ENCODE data around the gene IPO4. TPM values are rescaled to one million over a fixed set of nuclear protein-coding genes. Genes with fewer than 3 reads are reported as not detected.

IPO4 gene
- total and polyA plus RNA-seq, 2 of the 13 experiments (the other 11 are each of a cell fraction or from before 2014, with no cell fraction given) = 39.0 to 179 TPM

DNA sequence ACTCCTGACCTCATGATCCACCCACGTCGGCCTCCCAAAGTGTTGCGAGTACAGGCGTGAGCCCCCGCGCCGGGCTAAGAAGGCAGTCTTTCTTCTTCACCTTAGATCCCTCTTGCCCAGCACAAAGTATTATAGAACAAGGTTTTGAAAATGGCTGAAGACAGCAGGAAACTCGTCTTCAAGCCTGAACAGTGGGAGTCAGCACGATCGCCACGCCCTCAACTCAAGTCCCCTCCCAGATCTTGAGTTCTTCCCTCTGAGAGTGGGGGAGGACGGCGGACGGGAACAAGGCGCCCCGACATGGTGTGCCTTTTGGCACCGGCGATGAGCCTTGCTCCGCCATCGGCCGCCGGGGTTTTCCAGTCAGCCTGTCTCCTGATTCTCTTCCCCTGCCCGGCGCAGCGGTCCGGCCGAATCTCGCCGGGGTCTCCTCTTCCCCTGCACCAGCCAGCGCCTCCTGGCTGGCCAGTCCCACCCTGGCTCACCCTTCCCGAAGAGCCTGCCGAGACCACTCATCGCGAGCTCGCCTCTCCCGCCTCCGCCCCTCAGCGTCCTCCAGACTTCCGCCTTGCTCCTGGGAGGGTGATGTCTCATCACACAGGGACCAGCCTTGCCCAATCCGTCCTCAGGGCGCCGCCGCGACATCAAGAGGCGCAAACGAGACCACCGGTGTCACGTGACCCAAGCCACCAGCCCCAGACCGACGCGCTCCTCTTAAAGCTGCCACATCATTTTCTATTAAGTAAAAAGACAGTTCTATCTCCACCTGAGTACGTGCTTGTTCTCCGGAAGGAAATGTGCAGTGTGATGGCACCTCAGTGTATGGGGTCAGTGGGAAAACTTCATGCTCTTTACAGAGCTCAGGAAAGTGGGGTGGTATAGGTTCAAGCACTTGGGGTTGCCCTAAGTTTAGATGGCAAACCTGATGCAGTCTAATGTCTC, 24.6 kb upstream of the IPO4 start, which contains the start of gene CHMP4A (continued):
- TF ChIP-seq ZFP41 (CRISPR knock-in tag; IDR thresholded peaks at IDR 0.05; ENCODE audit: borderline replicate concordance) = peak; percentile 94
- peak; percentile 100 for TF ChIP-seq CREM (IDR thresholded peaks at IDR 0.05)
- TF ChIP-seq CREM (CRISPR knock-in tag; IDR thresholded peaks at IDR 0.05) = peak; percentile 95
- peak; percentile 99 for TF ChIP-seq SPEN (CRISPR knock-in tag; IDR thresholded peaks at IDR 0.05; ENCODE audit: low read depth)
- peak; percentile 96 for TF ChIP-seq SMYD3 (CRISPR knock-in tag; IDR thresholded peaks at IDR 0.05)
- no peak for TF ChIP-seq SMARCC2 (IDR thresholded peaks at IDR 0.05)
- TF ChIP-seq, protein P1, sequence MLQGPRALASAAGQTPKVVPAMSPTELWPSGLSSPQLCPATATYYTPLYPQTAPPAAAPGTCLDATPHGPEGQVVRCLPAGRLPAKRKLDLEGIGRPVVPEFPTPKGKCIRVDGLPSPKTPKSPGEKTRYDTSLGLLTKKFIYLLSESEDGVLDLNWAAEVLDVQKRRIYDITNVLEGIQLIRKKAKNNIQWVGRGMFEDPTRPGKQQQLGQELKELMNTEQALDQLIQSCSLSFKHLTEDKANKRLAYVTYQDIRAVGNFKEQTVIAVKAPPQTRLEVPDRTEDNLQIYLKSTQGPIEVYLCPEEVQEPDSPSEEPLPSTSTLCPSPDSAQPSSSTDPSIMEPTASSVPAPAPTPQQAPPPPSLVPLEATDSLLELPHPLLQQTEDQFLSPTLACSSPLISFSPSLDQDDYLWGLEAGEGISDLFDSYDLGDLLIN (CRISPR knock-in tag; IDR thresholded peaks at IDR 0.05; ENCODE audit: borderline replicate concordance) = peak; percentile 99
- TF ChIP-seq KMT2A (CRISPR knock-in tag; IDR thresholded peaks at IDR 0.05) = peak; percentile 100
- TF ChIP-seq TCF7 (IDR thresholded peaks at IDR 0.05; ENCODE audit: low read depth) = peak; percentile 15; the same call in 1 of the 2 replicates
- TF ChIP-seq SIN3B (IDR thresholded peaks at IDR 0.05; ENCODE audit: low read length) = peak; percentile 95
- TF ChIP-seq ZNF652 (CRISPR knock-in tag; IDR thresholded peaks at IDR 0.05; ENCODE audit: borderline replicate concordance, low read depth) = no peak; the same call in 1 of the 2 replicates
- peak; percentile 9; the same call in 1 of the 2 replicates for TF ChIP-seq KDM6A (CRISPR knock-in tag; IDR thresholded peaks at IDR 0.05; ENCODE audit: low read depth)
- TF ChIP-seq, protein P2, sequence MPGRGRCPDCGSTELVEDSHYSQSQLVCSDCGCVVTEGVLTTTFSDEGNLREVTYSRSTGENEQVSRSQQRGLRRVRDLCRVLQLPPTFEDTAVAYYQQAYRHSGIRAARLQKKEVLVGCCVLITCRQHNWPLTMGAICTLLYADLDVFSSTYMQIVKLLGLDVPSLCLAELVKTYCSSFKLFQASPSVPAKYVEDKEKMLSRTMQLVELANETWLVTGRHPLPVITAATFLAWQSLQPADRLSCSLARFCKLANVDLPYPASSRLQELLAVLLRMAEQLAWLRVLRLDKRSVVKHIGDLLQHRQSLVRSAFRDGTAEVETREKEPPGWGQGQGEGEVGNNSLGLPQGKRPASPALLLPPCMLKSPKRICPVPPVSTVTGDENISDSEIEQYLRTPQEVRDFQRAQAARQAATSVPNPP (CRISPR knock-in tag; IDR thresholded peaks at IDR 0.05) = peak; percentile 93
- TF ChIP-seq HDAC2 (CRISPR knock-in tag; IDR thresholded peaks at IDR 0.05) = peak; percentile 97
- peak; percentile 90 for TF ChIP-seq FOSL2 (CRISPR knock-in tag; IDR thresholded peaks at IDR 0.05)
- TF ChIP-seq ZNF737 (CRISPR knock-in tag; IDR thresholded peaks at IDR 0.05; ENCODE audit: borderline replicate concordance) = no peak
- TF ChIP-seq KLF11 (CRISPR knock-in tag; IDR thresholded peaks at IDR 0.05) = 0 out of 2 replicates have a peak, but pooled peaks have one; percentile 72
- peak; percentile 97 for TF ChIP-seq PHF8 (CRISPR knock-in tag; IDR thresholded peaks at IDR 0.05)
- no peak; the same call in 1 of the 2 replicates for TF ChIP-seq ZNF12 (CRISPR knock-in tag; IDR thresholded peaks at IDR 0.05)
- peak; percentile 92 for TF ChIP-seq ZNF510 (CRISPR knock-in tag; IDR thresholded peaks at IDR 0.05; ENCODE audit: low read depth)
- peak; percentile 83; the same call in 1 of the 2 replicates for TF ChIP-seq AHR (CRISPR knock-in tag; IDR thresholded peaks at IDR 0.05)
- peak; percentile 98 for TF ChIP-seq ZNF776 (CRISPR knock-in tag; IDR thresholded peaks at IDR 0.05)
- TF ChIP-seq ZNF569 (CRISPR knock-in tag; IDR thresholded peaks at IDR 0.05; ENCODE audit: borderline replicate concordance) = peak; percentile 98; the same call in 1 of the 2 replicates
- TF ChIP-seq GATAD2A (CRISPR knock-in tag; IDR thresholded peaks at IDR 0.05) = peak; percentile 89
- TF ChIP-seq, protein P3, sequence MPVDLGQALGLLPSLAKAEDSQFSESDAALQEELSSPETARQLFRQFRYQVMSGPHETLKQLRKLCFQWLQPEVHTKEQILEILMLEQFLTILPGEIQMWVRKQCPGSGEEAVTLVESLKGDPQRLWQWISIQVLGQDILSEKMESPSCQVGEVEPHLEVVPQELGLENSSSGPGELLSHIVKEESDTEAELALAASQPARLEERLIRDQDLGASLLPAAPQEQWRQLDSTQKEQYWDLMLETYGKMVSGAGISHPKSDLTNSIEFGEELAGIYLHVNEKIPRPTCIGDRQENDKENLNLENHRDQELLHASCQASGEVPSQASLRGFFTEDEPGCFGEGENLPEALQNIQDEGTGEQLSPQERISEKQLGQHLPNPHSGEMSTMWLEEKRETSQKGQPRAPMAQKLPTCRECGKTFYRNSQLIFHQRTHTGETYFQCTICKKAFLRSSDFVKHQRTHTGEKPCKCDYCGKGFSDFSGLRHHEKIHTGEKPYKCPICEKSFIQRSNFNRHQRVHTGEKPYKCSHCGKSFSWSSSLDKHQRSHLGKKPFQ (CRISPR knock-in tag; IDR thresholded peaks at IDR 0.05; ENCODE audit: insufficient replicate concordance) = peak; percentile 7
- no peak for TF ChIP-seq ATM (IDR thresholded peaks at IDR 0.05; ENCODE audit: borderline replicate concordance)
- TF ChIP-seq, protein P4, sequence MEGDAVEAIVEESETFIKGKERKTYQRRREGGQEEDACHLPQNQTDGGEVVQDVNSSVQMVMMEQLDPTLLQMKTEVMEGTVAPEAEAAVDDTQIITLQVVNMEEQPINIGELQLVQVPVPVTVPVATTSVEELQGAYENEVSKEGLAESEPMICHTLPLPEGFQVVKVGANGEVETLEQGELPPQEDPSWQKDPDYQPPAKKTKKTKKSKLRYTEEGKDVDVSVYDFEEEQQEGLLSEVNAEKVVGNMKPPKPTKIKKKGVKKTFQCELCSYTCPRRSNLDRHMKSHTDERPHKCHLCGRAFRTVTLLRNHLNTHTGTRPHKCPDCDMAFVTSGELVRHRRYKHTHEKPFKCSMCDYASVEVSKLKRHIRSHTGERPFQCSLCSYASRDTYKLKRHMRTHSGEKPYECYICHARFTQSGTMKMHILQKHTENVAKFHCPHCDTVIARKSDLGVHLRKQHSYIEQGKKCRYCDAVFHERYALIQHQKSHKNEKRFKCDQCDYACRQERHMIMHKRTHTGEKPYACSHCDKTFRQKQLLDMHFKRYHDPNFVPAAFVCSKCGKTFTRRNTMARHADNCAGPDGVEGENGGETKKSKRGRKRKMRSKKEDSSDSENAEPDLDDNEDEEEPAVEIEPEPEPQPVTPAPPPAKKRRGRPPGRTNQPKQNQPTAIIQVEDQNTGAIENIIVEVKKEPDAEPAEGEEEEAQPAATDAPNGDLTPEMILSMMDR (CRISPR knock-in tag; IDR thresholded peaks at IDR 0.05) = peak; percentile 69

Data from HepG2 (cell line).